Keratinocyte (primary cell): ENCODE data around the gene PPP2CA.

Experiments
- CTCF ChIP-seq, 3 experiments: IDR thresholded peaks in 1 of 3; conservative IDR thresholded peaks in 1 of 3; optimal IDR thresholded peaks in 1 of 3; 2 replicates in 2 of 3; 3 replicates in 1 of 3; pipeline versions ENCODE3 to v1.5.1; 2011; ENCODE audit warnings: low read length in 3 of 3, mild to moderate bottlenecking in 3 of 3, moderate library complexity in 2 of 3, control low read depth in 1 of 3, inconsistent platforms in 1 of 3; ENCODE audit not compliant: insufficient read depth in 2 of 3; ENCODE audit errors: extremely low read depth in 1 of 3
- EZH2 ChIP-seq: IDR thresholded peaks from one replicate; pipeline ENCODE4 v1.6.1; 2012; ENCODE audit warnings: inconsistent platforms, mild to moderate bottlenecking, low read length, moderate library complexity

GRCh38 chr5:134195666-134196065 lies 30.2 kb downstream of the PPP2CA start:
- TF ChIP-seq CTCF (optimal IDR thresholded peaks at IDR 0.05 in 1 of 3, IDR thresholded peaks at IDR 0.05 in 1 of 3, conservative IDR thresholded peaks at IDR 0.05 in 1 of 3; ENCODE audit: extremely low read depth in 1 of 3, insufficient read depth in 2 of 3, low read length in 3 of 3), result no peak
- TF ChIP-seq EZH2, result no peak
